NCI-H1694 treated with DMSO at 0.1 percent for 48 hours (cell line): ENCODE data around the gene DCLRE1B.
"Not testable (repeated sequence)": the region's sequence is repeated elsewhere in the genome, so short reads cannot be mapped to it uniquely, and the experiment has no call there.

Experiments used
- DNase-seq: peaks from one replicate; lab custom pipeline; 2025; lab: John Stamatoyannopoulos, UW

DCLRE1B gene

DNA sequence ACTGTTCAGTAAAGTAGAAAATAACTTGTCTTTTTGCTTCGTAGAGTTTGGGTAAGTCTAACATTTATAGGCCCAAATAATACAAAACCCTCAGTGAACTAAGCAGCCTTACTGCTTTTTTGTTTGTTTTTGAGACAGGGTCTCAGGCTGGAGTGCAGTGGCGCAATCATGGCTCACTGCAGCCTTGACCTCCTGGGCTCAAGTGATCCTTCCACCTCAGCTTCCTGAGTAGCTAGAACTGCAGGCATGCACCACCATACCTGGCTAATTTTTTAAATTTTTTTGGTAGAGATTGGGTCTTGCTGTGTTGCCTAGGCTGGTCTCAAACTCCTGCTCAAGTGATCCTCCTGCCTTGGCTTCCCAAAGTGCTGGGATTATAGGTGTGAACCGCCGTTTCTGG, 43.0 kb downstream of the DCLRE1B start:
- DNase-seq, result not testable (repeated sequence)

DNA sequence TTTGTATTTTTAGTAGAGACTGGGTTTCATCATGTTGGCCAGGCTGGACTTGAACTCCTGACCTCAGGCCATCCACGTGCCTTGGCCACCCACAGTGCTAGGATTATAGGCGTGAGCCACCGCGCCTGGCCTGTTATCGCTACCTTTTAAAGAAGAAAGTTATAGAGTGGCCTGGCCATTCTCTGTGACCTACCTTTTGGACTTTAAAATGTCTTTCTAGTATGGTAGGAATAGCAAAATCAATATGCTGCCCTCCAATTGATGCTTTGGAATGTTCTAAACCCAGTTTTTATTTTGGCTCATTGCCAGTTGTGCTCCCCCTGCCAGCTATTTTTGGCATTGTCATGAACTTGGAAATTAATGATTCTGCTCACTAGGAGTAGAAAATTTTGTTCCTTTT, 43.9 kb downstream of the DCLRE1B start:
- no peak for DNase-seq

DNA sequence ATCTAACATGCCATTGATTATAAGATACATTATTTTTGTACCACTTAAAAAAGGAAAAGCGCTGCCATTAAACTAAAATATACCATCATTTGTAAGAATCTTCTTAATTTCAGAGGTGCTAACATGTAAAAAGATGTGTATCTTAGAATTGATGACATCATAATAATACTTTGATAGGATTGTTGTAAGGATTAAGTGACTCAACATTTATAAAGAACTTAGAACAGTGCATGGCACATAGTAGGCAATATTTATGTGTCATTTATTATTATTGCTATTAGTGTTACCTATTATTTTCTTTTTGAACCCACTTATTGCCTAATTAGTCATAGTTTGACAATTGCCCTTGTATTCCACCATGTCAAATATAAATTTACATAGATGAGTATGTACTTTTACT, 45.8 kb downstream of the DCLRE1B start:
- DNase-seq, result no peak

DNA sequence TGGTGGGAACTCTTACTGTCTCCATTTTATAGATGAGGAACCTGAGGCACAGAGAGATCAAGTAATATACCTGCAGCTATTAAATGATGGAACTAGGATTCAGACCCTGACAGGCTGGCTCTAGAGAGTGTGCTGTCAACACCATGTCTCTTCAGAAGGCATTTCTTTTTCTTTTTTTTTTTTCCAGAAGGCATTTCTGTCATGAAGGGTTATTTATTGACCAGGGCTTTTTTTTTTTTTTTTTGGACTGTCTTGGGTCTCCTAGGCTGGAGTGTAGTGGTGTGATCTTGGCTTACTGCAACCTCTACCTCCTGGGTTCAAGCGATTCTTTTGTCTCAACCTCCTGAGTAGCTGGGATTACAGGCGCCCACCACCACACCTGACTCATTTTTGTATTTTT, 46.6 kb downstream of the DCLRE1B start:
- no peak for DNase-seq

DNA sequence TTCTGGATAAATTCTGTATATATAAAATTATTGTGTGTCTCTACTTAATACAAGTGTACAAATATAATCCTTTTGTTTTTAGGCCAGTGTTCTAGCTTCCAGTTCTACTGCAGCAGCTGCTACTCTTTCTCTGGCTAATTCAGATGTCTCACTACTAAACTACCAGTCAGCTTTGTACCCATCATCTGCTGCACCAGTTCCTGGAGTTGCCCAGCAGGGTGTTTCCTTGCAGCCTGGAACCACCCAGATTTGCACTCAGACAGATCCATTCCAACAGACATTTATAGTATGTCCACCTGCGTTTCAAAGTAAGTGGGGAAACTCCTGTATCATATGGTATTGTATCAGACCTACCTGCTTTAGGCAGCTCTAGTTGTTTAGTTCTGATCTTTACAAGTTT, 52.9 kb downstream of the DCLRE1B start:
- no peak for DNase-seq

DNA sequence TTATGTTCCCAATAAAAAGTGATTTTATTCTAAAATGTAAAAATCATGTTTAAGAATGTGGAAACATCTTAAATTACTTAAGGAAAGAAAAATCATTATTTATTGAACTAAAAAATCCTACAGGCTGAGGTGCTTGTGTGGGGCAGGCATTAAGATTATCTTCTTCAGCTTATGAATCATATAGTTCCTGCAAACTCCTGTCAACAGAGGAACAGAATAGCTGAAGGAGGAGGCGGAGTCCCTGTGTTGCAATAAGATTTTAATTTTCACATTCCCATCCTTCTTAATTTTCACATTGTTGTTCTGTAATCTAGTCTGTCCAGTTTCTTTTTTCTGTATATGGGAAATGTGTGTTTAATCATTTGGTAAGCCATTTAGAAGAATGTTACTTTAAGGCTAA, 53.6 kb downstream of the DCLRE1B start:
- DNase-seq, result no peak

DNA sequence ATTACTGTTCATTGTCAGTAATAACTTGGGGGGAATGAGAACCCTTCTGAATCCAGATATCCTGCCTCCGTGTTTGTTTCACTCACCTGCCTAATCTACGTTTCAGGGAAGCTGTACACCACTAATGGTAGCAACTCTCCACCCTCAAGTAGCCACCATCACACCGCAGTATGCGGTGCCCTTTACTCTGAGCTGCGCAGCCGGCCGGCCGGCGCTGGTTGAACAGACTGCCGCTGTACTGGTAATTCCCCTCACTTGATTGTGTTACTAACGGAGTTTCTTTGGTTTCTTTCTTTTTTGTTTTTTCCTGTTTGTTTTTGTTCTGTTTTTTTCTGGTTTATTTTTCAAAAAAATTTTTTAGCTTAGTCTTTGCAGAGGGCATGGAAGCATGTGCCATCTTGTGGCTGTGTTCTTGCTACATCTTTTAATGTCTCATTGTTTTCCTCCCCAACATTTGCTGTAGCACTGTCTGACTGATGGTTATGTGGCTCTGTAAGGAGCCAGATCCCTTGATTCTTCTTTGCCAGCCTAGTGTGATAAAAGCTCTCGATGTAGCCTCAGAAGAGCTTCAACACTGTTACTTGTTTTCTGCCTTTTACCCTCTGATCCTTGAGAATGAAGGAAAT, 58.3 kb downstream of the DCLRE1B start:
- no peak for DNase-seq
